Subcutaneous adipose tissue (tissue), 4 donors: ENCODE measurements around the gene RAP2A. TPM values are rescaled to one million over a fixed set of nuclear protein-coding genes. Genes with fewer than 3 reads are reported as not detected.

Experiments used
- total RNA-seq, 4 donors: library from RNA; depleted of rRNA; stranded (reverse); fragments of >200 nt; gene quantifications; one replicate each; pipeline ENCODE4 v1.1.0, GENCODE V29; 2016
- TF ChIP-seq, protein P1 (sequence below): fragments of 450-650 bp; IDR thresholded peaks from one replicate; pipeline ENCODE4 v1.5.1; 2016; ENCODE audit warnings: low read depth, mild to moderate bottlenecking, control low read depth, antibody characterized with exemption, moderate library complexity

RAP2A gene
- total RNA-seq, 4 donors from 2014 or later, result 27.1 to 55.1 (median 45.4) TPM

DNA sequence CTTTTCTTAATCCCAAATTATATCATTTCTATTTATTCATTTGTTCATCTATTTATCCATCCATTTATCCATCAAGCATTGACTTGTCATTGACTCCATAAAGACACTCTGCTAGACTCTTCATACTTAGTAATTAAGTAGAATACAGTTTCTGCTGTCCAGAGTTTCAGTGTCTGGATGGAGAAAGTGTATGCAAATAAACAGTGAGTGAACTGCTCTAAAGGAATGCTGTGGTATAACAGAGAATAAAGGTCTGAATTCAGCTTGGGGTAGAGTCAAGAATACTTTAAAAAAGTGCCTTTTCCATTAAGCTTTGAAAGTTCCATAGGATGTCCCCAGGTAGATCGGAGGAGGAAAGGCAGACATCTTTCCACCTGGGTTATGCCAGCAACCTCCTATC, 51.4 kb downstream of the RAP2A start:
- TF ChIP-seq, protein P1, sequence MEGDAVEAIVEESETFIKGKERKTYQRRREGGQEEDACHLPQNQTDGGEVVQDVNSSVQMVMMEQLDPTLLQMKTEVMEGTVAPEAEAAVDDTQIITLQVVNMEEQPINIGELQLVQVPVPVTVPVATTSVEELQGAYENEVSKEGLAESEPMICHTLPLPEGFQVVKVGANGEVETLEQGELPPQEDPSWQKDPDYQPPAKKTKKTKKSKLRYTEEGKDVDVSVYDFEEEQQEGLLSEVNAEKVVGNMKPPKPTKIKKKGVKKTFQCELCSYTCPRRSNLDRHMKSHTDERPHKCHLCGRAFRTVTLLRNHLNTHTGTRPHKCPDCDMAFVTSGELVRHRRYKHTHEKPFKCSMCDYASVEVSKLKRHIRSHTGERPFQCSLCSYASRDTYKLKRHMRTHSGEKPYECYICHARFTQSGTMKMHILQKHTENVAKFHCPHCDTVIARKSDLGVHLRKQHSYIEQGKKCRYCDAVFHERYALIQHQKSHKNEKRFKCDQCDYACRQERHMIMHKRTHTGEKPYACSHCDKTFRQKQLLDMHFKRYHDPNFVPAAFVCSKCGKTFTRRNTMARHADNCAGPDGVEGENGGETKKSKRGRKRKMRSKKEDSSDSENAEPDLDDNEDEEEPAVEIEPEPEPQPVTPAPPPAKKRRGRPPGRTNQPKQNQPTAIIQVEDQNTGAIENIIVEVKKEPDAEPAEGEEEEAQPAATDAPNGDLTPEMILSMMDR, result no peak

DNA sequence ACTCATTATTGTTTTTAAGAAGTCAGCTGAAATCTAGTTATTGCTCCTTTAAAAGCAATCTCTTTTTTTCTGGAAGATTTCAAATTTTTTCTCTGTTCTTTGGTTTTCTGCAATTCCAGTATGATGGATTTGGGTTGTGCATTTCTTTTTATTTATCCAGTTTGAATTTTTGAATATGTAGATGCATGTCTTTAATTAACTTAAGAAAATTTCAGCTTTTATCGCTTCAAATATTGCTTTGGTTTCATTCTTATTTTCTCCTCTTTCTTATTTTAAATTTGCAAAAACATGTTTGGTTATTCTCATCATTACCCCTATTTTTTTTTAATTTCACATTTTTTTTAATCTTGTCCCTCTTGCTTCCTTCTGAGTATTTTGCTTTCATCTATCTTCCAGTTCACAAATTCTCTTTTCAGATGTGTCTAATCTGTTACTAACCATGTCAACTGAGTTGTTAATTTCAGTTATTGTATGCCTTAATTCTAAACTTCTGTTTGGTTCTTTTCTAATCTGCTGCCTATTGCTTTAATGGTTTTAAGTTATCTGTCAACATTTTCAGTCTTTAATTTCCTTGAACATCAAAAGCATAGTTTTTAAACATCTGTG, 56.8 kb downstream of the RAP2A start:
- TF ChIP-seq, protein P1, result no peak

DNA sequence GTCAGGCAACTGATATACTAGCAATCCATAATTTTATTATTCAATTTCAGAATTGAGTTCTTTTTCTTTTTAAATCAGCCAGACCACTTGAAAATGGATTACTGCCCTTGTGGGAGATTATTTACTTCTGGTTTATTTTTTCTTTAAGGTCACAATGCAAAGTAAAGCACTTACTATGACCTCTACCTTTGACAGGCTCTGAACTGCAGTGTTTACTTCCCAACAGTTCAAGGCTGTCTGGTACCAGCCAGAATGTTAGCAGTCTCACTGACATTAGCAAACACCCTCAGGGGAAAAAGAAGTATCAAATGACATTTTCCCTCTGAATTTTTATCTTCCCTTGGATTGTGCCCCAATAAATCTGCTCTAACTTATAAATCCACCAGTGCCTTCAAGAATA, 57.5 kb downstream of the RAP2A start:
- TF ChIP-seq, protein P1, result no peak

GRCh38 chr13:97492257-97492656, 58.3 kb downstream of the RAP2A start:
- TF ChIP-seq, protein P1, result no peak

DNA sequence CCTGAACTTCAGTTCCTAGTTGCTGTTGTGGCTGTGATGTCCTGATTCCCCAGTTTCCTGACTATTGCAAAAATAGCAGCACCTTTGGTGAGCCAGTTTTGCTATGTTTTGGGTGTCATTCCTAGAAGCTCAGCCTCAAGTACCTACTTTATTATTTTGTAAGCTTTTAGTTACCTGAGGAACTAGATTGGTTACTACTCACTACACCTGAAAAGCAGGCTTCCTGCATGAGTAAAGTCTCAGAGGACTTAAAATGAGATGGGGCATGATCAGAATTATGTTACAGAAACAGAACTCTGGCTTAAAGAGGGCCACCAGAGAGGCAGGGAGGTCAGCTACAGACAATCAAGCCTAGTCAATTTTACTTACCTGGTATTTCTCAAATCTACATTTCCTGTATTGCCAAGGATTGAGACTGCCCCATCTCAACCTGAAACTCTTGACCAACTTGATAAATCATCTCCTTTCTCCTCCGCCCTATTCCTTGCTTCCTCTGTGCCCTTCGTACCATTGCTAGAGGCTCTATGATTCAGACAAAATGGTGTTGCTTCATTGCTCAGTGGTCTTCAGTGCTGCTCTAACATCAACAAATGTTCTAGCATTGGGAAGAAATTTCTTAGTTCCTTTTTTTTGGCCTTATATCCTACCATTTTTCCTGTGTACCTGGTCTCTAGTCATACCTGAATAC, 58.9 kb downstream of the RAP2A start:
- TF ChIP-seq, protein P1, result no peak

DNA sequence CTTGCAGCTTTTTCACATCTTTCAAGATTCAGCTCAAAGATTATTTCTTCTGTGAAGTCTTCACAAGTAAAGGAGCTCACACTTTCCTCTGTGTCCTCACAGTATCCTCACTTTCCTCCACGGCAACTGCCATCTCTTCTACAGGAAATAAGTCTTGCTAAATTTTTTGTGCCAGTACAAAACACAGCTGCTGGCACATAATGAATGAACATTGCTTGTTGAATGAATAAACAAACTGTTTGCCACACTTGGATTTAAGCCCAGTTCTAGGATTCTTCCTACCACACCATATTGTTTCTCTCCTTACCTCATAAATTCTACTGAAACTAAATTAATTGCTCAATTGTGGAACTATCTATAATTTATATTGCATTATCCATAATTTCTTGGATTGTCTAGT, 59.5 kb downstream of the RAP2A start:
- TF ChIP-seq, protein P1, result no peak

DNA sequence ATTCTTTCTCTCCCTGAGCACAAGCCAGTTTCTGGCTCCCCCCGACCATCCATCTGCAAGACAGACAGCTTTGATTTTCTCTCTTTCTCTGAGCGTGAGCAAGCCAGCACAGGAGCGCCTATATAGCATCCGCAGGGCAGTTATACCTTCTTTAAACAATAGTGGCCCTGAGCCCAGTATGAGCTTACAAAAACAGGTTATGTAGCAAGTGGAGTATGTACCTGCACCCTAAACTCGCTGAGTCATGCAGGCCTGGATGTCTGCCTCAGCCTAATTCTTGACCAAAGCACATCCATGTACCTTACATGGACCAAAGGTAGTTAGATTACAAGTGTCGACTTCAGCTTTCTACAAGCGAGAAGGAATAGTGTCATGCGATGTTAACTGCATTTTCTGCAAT, 61.7 kb downstream of the RAP2A start:
- TF ChIP-seq, protein P1, result no peak
